ENCODE results near the gene PIK3C2A.

The PIK3C2A gene

DNA sequence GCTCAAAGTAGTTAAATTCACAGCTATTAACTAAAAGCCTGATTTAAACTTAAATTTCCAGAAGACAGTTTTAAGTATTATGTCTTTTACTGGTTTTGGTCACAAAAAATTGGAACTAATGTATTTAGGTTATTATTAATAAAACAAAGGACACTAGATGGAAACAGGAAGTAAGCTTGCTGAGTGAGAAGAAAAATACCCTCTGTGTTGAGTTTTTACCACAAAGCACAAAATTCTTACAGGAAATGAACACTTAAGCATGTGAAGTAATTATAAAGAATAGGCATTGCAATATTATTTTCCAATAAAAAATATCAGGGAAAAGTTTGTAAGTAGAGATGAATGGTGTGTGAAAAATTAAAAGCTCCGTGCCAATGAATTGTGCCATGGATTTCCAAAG lies 46.3 kb downstream of the PIK3C2A start:
- DNase-seq, result no peak

- no peak for DNase-seq
Observed at GRCh38 chr11:17159441-17159840, 48.3 kb downstream of the PIK3C2A start.
